Skeletal muscle satellite cell (primary cell): ENCODE measurements around the gene PPM1F.

Experiments
- H3K27me3 ChIP-seq: 2 replicates; pipeline ENCODE4 v1.7.0; 2013; ENCODE audit warnings: low read length; ENCODE audit not compliant: control insufficient read depth, insufficient read depth
- H3K36me3 ChIP-seq: 2 replicates; pipeline ENCODE4 v1.7.0; 2013; ENCODE audit warnings: mild to moderate bottlenecking, control low read depth, low read length; ENCODE audit not compliant: insufficient read depth
- H3K4me1 ChIP-seq: 2 replicates; pipeline ENCODE4 v1.7.0; 2013; ENCODE audit warnings: low read length; ENCODE audit not compliant: control insufficient read depth, insufficient read depth
- H3K4me2 ChIP-seq: 2 replicates; pipeline ENCODE4 v1.7.0; 2013; ENCODE audit warnings: mild to moderate bottlenecking, low read length
- H3K4me3 ChIP-seq: 2 replicates; pipeline ENCODE4 v1.7.0; 2013; ENCODE audit warnings: low read length
- H3K9ac ChIP-seq: 2 replicates; pipeline ENCODE4 v1.7.0; 2013; ENCODE audit warnings: mild to moderate bottlenecking, low read depth, low read length, moderate library complexity
- H3K9me3 ChIP-seq: replicated peaks from 2 replicates; pipeline ENCODE4 v1.7.0; 2013; ENCODE audit warnings: mild to moderate bottlenecking, control low read depth, low read length

Gene PPM1F

DNA sequence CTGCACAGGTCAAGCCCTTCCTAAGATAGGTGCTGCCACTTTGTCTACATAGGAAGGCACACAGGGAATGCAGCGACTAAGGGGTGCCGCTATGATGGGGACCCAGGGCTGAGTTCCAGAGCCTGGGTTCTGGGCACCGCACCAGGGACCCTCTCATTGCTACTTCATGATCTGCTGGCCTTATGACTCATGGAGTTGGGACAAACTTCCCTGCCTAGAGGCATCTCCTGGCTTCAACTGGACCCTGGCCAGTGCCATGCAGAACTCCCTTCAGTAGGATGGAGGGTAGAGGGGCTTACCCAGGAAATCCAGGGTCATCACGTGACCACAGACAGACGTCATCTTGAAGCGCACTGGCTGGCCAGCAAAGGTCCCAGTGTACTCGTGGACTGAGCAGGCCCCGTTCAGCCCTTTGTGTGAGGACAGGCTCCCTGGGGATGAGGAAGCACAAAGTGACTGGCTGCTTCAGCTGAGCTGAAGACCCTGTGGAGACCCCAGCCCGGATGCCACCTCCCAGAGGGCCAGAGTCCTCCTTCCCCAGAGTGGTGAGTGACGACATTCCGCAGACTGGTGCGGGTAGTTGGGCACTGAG, 21.5 kb upstream of the PPM1F start:
- H3K4me1 ChIP-seq: peaks cover 3% of the 10 kb centered on the region
- no peak overlapping the region for H3K4me3 ChIP-seq
- no peaks in the 10 kb centered on the region for H3K27me3 ChIP-seq
- H3K36me3 ChIP-seq: peaks cover 55% of the 10 kb centered on the region
- no peak overlapping the region for H3K9ac ChIP-seq
- H3K4me2 ChIP-seq: no peak overlapping the region
- H3K9me3 ChIP-seq: no peaks in the 10 kb centered on the region

- H3K27me3 ChIP-seq: no peaks in the 10 kb centered on the region
- no peak overlapping the region for H3K4me3 ChIP-seq
- peaks cover 3% of the 10 kb centered on the region for H3K4me1 ChIP-seq
- no peak overlapping the region for H3K9ac ChIP-seq
- peaks cover 64% of the 10 kb centered on the region for H3K36me3 ChIP-seq
- H3K9me3 ChIP-seq: no peaks in the 10 kb centered on the region
- no peak overlapping the region for H3K4me2 ChIP-seq
These were observed 20.2 kb upstream of the PPM1F start for GRCh38 chr22:21972806-21973205.

GRCh38 chr22:21972293-21972779, 19.7 kb upstream of the PPM1F start:
- Histone ChIP-seq H3K27me3 (no peaks in the 10 kb centered on the region), H3K4me1 (peaks cover 3% of the 10 kb centered on the region), H3K4me2 (no peak overlapping the region), H3K9ac (no peak overlapping the region), H3K4me3 (no peak overlapping the region), H3K36me3 (peaks cover 69% of the 10 kb centered on the region), H3K9me3 (no peaks in the 10 kb centered on the region)

GRCh38 chr22:21971858-21972275, 19.2 kb upstream of the PPM1F start:
- Histone ChIP-seq H3K9me3 (no peaks in the 10 kb centered on the region), H3K27me3 (no peaks in the 10 kb centered on the region), H3K4me3 (no peak overlapping the region), H3K36me3 (peaks cover 73% of the 10 kb centered on the region), H3K4me2 (no peak overlapping the region), H3K9ac (no peak overlapping the region), H3K4me1 (peaks cover 3% of the 10 kb centered on the region)

GRCh38 chr22:21970800-21971617, 18.4 kb upstream of the PPM1F start:
- H3K9me3 ChIP-seq: no peaks in the 10 kb centered on the region
- no peak overlapping the region for H3K4me3 ChIP-seq
- peaks cover 82% of the 10 kb centered on the region for H3K36me3 ChIP-seq
- H3K4me1 ChIP-seq: no peaks in the 10 kb centered on the region
- H3K4me2 ChIP-seq: no peak overlapping the region
- H3K9ac ChIP-seq: no peak overlapping the region
- no peaks in the 10 kb centered on the region for H3K27me3 ChIP-seq

DNA sequence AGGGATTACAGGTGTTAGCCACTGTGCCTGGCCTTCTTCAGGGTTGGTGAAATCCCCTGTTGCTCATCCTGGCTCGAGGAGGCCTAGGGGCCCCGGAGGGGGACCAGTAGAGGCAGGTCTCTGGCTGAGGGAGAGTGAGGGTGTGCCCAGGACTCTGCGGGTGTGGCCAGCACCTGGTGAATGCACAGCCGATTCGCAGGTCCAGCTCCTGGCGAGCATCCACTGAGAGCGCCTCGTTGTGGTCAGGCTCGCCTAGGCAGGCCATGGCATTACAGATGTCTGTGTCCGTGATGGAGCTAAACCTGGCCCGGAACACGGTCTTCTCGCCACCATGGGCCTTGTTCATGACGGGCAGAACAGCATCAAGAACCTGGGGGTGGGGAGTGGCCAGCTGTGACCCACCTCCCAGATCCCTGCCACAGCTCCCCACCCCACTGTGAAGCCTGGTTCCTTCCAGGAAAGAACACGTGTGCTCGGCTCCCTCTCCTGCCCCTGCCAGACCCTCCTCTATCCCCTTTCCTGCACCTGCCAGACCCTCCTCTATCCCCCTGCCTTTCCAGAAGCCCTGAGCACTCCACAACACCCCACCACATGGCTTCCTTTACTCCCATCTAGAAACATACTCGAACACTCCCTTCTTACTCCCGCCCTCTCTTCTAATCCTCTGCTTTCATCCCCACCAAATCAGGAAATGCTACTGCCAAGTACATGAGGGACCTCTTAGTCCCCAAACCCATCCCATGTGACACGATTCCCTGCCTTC, 17.6 kb upstream of the PPM1F start:
- H3K4me3 ChIP-seq: no peak overlapping the region
- H3K36me3 ChIP-seq: peaks cover 81% of the 10 kb centered on the region
- no peaks in the 10 kb centered on the region for H3K9me3 ChIP-seq
- no peak overlapping the region for H3K4me2 ChIP-seq
- no peak overlapping the region for H3K9ac ChIP-seq
- no peaks in the 10 kb centered on the region for H3K4me1 ChIP-seq
- no peaks in the 10 kb centered on the region for H3K27me3 ChIP-seq

- H3K27me3 ChIP-seq: no peaks in the 10 kb centered on the region
- H3K9me3 ChIP-seq: no peaks in the 10 kb centered on the region
- H3K4me3 ChIP-seq: no peak overlapping the region
- H3K4me1 ChIP-seq: no peaks in the 10 kb centered on the region
- no peak overlapping the region for H3K9ac ChIP-seq
- peaks cover 85% of the 10 kb centered on the region for H3K36me3 ChIP-seq
- no peak overlapping the region for H3K4me2 ChIP-seq
These were observed 15.9 kb upstream of the PPM1F start for GRCh38 chr22:21968452-21969129.

- H3K9ac ChIP-seq: no peak overlapping the region
- H3K9me3 ChIP-seq: no peaks in the 10 kb centered on the region
- no peak overlapping the region for H3K4me2 ChIP-seq
- H3K27me3 ChIP-seq: no peaks in the 10 kb centered on the region
- no peaks in the 10 kb centered on the region for H3K4me1 ChIP-seq
- H3K4me3 ChIP-seq: no peak overlapping the region
- peaks cover 85% of the 10 kb centered on the region for H3K36me3 ChIP-seq
These were observed 15.1 kb upstream of the PPM1F start for GRCh38 chr22:21967693-21968271.

- peaks cover 86% of the 10 kb centered on the region for H3K36me3 ChIP-seq
- peaks cover 5% of the 10 kb centered on the region for H3K4me1 ChIP-seq
- H3K27me3 ChIP-seq: no peaks in the 10 kb centered on the region
These were observed 14.2 kb upstream of the PPM1F start for GRCh38 chr22:21966643-21967516.

GRCh38 chr22:21965762-21966288, 13.2 kb upstream of the PPM1F start:
- no peak overlapping the region for H3K4me2 ChIP-seq
- H3K9ac ChIP-seq: no peak overlapping the region
- peaks cover 85% of the 10 kb centered on the region for H3K36me3 ChIP-seq
- no peaks in the 10 kb centered on the region for H3K9me3 ChIP-seq
- peaks cover 8% of the 10 kb centered on the region for H3K4me1 ChIP-seq
- no peak overlapping the region for H3K4me3 ChIP-seq
- H3K27me3 ChIP-seq: no peaks in the 10 kb centered on the region

More at GRCh38 chr22:21966643-21967516, 14.2 kb upstream of the PPM1F start:
- no peak overlapping the region for H3K9ac ChIP-seq
- no peak overlapping the region for H3K4me3 ChIP-seq
- no peaks in the 10 kb centered on the region for H3K9me3 ChIP-seq
- H3K4me2 ChIP-seq: no peak overlapping the region
